Liver (tissue), 3 donors: ENCODE measurements around the gene POLA1.

Experiments
- FOXA1 ChIP-seq: IDR thresholded peaks from 2 replicates; pipeline ENCODE4 v1.6.1; 2016; ENCODE audit warnings: antibody characterized with exemption
- GABPA ChIP-seq, 2 donors: IDR thresholded peaks in 1 of 2; conservative IDR thresholded peaks in 1 of 2; 2 replicates each; pipeline ENCODE4 v1.6.1; 2016; ENCODE audit warnings: antibody characterized with exemption in 2 of 2, mild to moderate bottlenecking in 1 of 2, moderate library complexity in 1 of 2
- HNF4A ChIP-seq, 2 donors: conservative IDR thresholded peaks; 2 replicates each; pipeline ENCODE4 v1.6.1; 2016; ENCODE audit warnings: antibody characterized with exemption in 2 of 2, mild to moderate bottlenecking in 2 of 2
- JUND ChIP-seq, 2 donors: IDR thresholded peaks; 2 replicates each; pipeline ENCODE4 v1.6.1; 2016; ENCODE audit warnings: antibody characterized with exemption in 2 of 2
- MAX ChIP-seq: IDR thresholded peaks from 2 replicates; pipeline ENCODE4 v1.6.1; 2016; ENCODE audit warnings: antibody characterized with exemption
- NR2F2 ChIP-seq: IDR thresholded peaks from 2 replicates; pipeline ENCODE4 v1.6.1; 2016; ENCODE audit warnings: antibody characterized with exemption
- RAD21 ChIP-seq, 2 donors: IDR thresholded peaks; 2 replicates each; pipeline ENCODE4 v1.6.1; 2016; ENCODE audit warnings: antibody characterized with exemption in 2 of 2, mild to moderate bottlenecking in 2 of 2
- SP1 ChIP-seq: IDR thresholded peaks from 2 replicates; pipeline ENCODE4 v1.6.1; 2018; ENCODE audit warnings: antibody characterized with exemption, mild to moderate bottlenecking
- TAF1 ChIP-seq: conservative IDR thresholded peaks from 2 replicates; pipeline ENCODE4 v1.6.1; 2016; ENCODE audit warnings: antibody characterized with exemption, mild to moderate bottlenecking
- YY1 ChIP-seq: IDR thresholded peaks from 2 replicates; pipeline ENCODE4 v1.6.1; 2016; ENCODE audit warnings: antibody characterized with exemption, mild to moderate bottlenecking
- ZBTB33 ChIP-seq: IDR thresholded peaks from 2 replicates; pipeline ENCODE4 v1.6.1; 2016; ENCODE audit warnings: antibody characterized with exemption
- TF ChIP-seq, protein P1 (sequence below): fragments of 150-350 bp; IDR thresholded peaks from 2 replicates; pipeline ENCODE4 v1.5.1; 2017; ENCODE audit warnings: improper control_type of control experiment, low read depth, low read length; ENCODE audit not compliant: missing input control
- TF ChIP-seq, protein P2 (sequence below): IDR thresholded peaks from 2 replicates; pipeline ENCODE4 v1.6.1; 2016; ENCODE audit warnings: antibody characterized with exemption, mild to moderate bottlenecking
- TF ChIP-seq, protein P3 (sequence below): IDR thresholded peaks from 2 replicates; pipeline ENCODE4 v1.6.1; 2016; ENCODE audit warnings: antibody characterized with exemption
- donor health status: healthy.
- donor health status: healthy.

DNA sequence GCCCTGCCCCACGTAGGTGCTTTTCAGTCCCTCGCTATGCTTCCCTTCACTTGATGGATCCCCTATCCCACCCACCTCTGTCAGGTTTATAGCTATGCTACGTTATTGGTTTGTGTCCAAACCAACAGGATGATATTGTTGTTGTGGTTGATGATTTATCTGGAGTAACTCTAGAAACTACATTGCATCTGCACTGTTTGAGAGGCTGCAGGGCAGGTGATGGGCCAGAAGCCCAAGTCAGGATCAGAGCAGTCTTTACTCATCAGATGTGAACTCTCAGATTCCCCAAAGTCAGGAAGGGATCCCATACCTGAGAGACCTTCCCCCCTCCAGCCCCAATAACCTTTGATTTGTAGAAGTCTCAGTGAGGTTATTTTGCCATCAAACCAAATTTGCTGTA lies 287.3 kb downstream of the POLA1 start:
- TF ChIP-seq, protein P1, sequence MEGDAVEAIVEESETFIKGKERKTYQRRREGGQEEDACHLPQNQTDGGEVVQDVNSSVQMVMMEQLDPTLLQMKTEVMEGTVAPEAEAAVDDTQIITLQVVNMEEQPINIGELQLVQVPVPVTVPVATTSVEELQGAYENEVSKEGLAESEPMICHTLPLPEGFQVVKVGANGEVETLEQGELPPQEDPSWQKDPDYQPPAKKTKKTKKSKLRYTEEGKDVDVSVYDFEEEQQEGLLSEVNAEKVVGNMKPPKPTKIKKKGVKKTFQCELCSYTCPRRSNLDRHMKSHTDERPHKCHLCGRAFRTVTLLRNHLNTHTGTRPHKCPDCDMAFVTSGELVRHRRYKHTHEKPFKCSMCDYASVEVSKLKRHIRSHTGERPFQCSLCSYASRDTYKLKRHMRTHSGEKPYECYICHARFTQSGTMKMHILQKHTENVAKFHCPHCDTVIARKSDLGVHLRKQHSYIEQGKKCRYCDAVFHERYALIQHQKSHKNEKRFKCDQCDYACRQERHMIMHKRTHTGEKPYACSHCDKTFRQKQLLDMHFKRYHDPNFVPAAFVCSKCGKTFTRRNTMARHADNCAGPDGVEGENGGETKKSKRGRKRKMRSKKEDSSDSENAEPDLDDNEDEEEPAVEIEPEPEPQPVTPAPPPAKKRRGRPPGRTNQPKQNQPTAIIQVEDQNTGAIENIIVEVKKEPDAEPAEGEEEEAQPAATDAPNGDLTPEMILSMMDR: no peak
- TF ChIP-seq, protein P2, sequence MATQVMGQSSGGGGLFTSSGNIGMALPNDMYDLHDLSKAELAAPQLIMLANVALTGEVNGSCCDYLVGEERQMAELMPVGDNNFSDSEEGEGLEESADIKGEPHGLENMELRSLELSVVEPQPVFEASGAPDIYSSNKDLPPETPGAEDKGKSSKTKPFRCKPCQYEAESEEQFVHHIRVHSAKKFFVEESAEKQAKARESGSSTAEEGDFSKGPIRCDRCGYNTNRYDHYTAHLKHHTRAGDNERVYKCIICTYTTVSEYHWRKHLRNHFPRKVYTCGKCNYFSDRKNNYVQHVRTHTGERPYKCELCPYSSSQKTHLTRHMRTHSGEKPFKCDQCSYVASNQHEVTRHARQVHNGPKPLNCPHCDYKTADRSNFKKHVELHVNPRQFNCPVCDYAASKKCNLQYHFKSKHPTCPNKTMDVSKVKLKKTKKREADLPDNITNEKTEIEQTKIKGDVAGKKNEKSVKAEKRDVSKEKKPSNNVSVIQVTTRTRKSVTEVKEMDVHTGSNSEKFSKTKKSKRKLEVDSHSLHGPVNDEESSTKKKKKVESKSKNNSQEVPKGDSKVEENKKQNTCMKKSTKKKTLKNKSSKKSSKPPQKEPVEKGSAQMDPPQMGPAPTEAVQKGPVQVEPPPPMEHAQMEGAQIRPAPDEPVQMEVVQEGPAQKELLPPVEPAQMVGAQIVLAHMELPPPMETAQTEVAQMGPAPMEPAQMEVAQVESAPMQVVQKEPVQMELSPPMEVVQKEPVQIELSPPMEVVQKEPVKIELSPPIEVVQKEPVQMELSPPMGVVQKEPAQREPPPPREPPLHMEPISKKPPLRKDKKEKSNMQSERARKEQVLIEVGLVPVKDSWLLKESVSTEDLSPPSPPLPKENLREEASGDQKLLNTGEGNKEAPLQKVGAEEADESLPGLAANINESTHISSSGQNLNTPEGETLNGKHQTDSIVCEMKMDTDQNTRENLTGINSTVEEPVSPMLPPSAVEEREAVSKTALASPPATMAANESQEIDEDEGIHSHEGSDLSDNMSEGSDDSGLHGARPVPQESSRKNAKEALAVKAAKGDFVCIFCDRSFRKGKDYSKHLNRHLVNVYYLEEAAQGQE: no peak
- TF ChIP-seq NR2F2: no peak
- TF ChIP-seq ZBTB33: no peak
- no peak for TF ChIP-seq SP1
- no peak for TF ChIP-seq MAX
- TF ChIP-seq YY1: no peak
- no peak for TF ChIP-seq GABPA (IDR thresholded peaks at IDR 0.05 in 1 of 2, conservative IDR thresholded peaks at IDR 0.05 in 1 of 2)
- TF ChIP-seq, protein P3, sequence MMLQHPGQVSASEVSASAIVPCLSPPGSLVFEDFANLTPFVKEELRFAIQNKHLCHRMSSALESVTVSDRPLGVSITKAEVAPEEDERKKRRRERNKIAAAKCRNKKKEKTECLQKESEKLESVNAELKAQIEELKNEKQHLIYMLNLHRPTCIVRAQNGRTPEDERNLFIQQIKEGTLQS: no peak
- no peak for TF ChIP-seq JUND (IDR thresholded peaks at IDR 0.05)
- no peak for TF ChIP-seq RAD21 (IDR thresholded peaks at IDR 0.05)
- TF ChIP-seq FOXA1: no peak
- TF ChIP-seq TAF1: no peak
- no peak for TF ChIP-seq HNF4A (conservative IDR thresholded peaks at IDR 0.05)
